ENCODE results near the gene KIAA0232. TPM values are rescaled to one million over a fixed set of nuclear protein-coding genes. Genes with fewer than 3 reads are reported as not detected.
A peak's percentile ranks its signal among the peaks of the same experiment; 100 is the strongest.

Gene KIAA0232
- total and polyA plus RNA-seq, 10 of the 15 experiments (the other 5 are each of a cell fraction or from before 2014, with no cell fraction given): 2.8 to 15.1 (median 10.8) TPM

DNA sequence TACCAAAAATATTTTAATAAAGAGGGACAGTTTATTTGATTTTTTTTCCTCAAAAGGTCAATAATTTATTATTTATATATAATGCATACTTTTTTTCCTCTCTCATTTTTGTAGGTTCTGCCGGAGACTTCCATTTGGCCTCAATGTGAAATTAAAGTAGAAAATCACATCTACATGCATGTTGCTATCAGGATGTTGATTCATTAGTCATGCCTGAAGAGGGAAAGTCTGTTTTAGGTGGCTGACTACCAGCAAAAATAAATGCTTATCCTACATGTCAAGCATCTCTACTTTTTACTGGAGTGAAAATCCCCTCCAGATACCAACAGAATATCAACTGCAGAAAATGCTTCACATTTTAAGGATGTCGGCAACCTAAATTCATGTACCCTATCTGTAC is 41.5 kb downstream of the KIAA0232 start:
- Histone ChIP-seq H3K79me2 (ENCODE audit: control insufficient read depth, insufficient read depth, low read length) (peaks cover 2% of the 10 kb centered on the region), H2AFZ (ENCODE audit: control insufficient read depth, low read depth, low read length) (no peak overlapping the region), H3K4me3 (no peak overlapping the region), H3K9ac (ENCODE audit: control insufficient read depth, insufficient read depth, low read length) (no peak overlapping the region), H3K27me3 (replicated peaks in 1 of 2; ENCODE audit: control insufficient read depth in 2 of 2, insufficient read depth in 2 of 2, low read length in 1 of 2) (no peaks in the 10 kb centered on the region), H3K4me1 (ENCODE audit: control insufficient read depth, insufficient read depth, low read length) (0 out of 2 replicates have a peak, but pooled peaks cover 1% of the 10 kb centered on the region), H3K4me2 (ENCODE audit: control insufficient read depth, insufficient read depth) (no peak overlapping the region), H3K9me3 (replicated peaks; ENCODE audit: control insufficient read depth, insufficient read depth, low read length) (peaks cover 6% of the 10 kb centered on the region; the same call in 2 of the 3 replicates), H3K27ac (ENCODE audit: control insufficient read depth, insufficient read depth) (no peak overlapping the region), H3K36me3 (ENCODE audit: control insufficient read depth in 2 of 2, insufficient read depth in 2 of 2, low read length in 1 of 2) (peaks cover 7 to 8% of the 10 kb centered on the region in 2 experiments; a peak in 3 of 4 replicates), H4K20me1 (ENCODE audit: control insufficient read depth, insufficient read depth) (no peaks in the 10 kb centered on the region)
- DNase-seq (ENCODE audit: low read depth, low spot score) (no peak), ATAC-seq (no peak), FAIRE-seq (peak; percentile 44)
- TF ChIP-seq, protein P1, sequence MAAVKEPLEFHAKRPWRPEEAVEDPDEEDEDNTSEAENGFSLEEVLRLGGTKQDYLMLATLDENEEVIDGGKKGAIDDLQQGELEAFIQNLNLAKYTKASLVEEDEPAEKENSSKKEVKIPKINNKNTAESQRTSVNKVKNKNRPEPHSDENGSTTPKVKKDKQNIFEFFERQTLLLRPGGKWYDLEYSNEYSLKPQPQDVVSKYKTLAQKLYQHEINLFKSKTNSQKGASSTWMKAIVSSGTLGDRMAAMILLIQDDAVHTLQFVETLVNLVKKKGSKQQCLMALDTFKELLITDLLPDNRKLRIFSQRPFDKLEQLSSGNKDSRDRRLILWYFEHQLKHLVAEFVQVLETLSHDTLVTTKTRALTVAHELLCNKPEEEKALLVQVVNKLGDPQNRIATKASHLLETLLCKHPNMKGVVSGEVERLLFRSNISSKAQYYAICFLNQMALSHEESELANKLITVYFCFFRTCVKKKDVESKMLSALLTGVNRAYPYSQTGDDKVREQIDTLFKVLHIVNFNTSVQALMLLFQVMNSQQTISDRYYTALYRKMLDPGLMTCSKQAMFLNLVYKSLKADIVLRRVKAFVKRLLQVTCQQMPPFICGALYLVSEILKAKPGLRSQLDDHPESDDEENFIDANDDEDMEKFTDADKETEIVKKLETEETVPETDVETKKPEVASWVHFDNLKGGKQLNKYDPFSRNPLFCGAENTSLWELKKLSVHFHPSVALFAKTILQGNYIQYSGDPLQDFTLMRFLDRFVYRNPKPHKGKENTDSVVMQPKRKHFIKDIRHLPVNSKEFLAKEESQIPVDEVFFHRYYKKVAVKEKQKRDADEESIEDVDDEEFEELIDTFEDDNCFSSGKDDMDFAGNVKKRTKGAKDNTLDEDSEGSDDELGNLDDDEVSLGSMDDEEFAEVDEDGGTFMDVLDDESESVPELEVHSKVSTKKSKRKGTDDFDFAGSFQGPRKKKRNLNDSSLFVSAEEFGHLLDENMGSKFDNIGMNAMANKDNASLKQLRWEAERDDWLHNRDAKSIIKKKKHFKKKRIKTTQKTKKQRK (IDR thresholded peaks at IDR 0.05; ENCODE audit: low read depth, low read length): no peak
- TF ChIP-seq, protein P2, sequence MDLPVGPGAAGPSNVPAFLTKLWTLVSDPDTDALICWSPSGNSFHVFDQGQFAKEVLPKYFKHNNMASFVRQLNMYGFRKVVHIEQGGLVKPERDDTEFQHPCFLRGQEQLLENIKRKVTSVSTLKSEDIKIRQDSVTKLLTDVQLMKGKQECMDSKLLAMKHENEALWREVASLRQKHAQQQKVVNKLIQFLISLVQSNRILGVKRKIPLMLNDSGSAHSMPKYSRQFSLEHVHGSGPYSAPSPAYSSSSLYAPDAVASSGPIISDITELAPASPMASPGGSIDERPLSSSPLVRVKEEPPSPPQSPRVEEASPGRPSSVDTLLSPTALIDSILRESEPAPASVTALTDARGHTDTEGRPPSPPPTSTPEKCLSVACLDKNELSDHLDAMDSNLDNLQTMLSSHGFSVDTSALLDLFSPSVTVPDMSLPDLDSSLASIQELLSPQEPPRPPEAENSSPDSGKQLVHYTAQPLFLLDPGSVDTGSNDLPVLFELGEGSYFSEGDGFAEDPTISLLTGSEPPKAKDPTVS (IDR thresholded peaks at IDR 0.05; ENCODE audit: low read depth, low read length): no peak
- TF ChIP-seq IKZF1 (conservative IDR thresholded peaks at IDR 0.05) (no peak), YY1 (IDR thresholded peaks at IDR 0.05; ENCODE audit: low read depth, low read length) (no peak), RFX5 (IDR thresholded peaks at IDR 0.05; ENCODE audit: low read depth, low read length) (no peak), RBBP5 (conservative IDR thresholded peaks at IDR 0.05) (no peak), CBX3 (IDR thresholded peaks at IDR 0.05; ENCODE audit: borderline replicate concordance, low read depth) (no peak)
- ChIA-PET CTCF (interaction anchor here (1.3 kb wide), 1 partner anchor 36 kb away, joined by 3 read pairs; no protein-coding TSS in a partner anchor), POLR2A (no interaction called here), SMC1A (ENCODE audit: uncharacterized antibody, unreplicated experiment) (no interaction called here), RAD21 (ENCODE audit: unreplicated experiment) (no interaction called here)
- BruUV-seq (replicated peaks): no TSS peak
- WGBS (ENCODE audit: insufficient coverage, insufficient replicate concordance, low lambda C conversion rate, missing lambda C conversion rate): 96% methylated on average over 2 of the region's 2 CpGs
- in situ Hi-C loops (cut with MboI) (no loop called here), intact Hi-C loops (cut with micrococcal nuclease; ENCODE audit: unreplicated experiment) (no loop called here)

Measured in GM12878 (cell line).